Measurements from ENCODE around the gene SUSD1. TPM values are rescaled to one million over a fixed set of nuclear protein-coding genes. Genes with fewer than 3 reads are reported as not detected.

The SUSD1 gene
- total RNA-seq, result 15.2 and 20.5 TPM in 2 replicates

DNA sequence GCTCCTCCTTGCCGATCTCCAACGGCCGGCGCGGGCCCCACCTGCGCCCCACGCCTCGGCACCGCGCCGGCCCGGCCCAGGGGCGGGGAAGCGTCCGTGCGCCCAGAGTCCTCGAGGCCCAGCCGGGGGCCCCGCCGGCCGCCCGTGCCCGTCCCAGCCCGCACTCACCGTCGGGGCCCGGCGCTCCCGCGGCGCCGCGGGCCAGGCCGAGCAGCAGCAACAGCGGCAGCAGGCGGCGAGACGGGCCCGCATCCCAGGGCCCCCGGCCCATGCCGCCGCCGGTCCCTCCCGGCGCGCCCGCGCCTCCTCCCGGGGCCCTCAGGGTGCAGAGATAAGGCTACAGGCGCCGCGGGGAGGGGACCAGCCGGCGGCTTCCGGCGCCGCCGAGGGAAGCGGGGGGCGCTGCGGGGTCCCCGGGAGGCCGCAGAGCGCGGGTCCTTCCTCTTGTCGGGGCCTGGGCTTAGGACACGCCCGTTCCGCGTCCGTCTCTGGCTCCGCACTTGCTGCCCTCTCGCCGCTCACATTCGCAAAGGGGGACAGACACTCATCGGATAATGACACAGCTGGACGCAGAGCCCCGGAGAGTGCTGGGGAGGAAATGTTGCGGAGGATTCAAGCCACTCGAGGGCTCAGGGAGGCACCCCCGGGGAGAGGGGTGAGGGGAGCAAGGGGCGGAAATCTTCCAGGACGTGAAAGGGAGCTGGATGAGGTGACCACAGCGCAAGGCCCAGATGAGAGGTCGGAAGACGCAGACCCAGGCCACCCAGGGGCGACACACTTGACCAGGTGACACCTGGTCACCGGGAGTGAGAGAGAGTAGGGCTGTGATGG, at the start of gene SUSD1:
TSS of gene SUSD1 (minus strand) at position 333 of the 831 bp plus-strand sequence. CDS start at position 271, 62 bp downstream.

Other genes starting within 250 kb of the SUSD1 start
- gene PTBP3, start 158.3 kb upstream of the SUSD1 start, total RNA-seq, result 18.6 and 108 TPM in 2 replicates
- gene HSDL2, start 204.8 kb upstream of the SUSD1 start, total RNA-seq, result 39.5 and 40.1 TPM in 2 replicates